ENCODE measurements around the gene CTNNA2.

CTNNA2 gene

DNA sequence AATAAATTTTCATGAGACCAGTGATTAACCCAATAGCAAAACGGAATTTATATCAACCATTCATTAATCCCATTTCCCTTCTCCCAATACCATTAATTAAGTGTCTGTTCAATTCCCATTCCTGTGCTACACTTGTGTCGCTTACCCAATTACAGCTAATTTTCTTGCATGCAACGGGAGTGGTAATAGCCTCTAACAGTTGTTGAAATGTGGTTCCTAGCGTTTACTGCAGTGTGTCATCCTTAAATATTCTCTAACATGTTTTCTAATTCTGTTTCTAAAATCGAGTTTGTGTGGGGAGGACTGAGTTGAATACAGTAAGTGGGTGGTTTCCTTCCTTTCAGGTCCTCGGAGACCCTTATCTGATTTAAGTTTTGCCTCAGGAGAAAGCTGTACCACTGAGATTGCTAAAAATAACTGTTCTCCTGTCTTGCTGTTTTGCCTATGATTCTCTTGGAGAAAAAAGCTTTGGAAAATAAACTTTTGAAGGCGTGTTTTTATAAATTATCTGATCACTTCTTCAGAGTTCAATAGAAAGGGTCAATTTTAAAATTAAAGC is 851.0 kb downstream of the CTNNA2 start:
- no peak for DNase-seq (ENCODE audit: extremely low read depth, low read depth)
- TF ChIP-seq, protein P1, sequence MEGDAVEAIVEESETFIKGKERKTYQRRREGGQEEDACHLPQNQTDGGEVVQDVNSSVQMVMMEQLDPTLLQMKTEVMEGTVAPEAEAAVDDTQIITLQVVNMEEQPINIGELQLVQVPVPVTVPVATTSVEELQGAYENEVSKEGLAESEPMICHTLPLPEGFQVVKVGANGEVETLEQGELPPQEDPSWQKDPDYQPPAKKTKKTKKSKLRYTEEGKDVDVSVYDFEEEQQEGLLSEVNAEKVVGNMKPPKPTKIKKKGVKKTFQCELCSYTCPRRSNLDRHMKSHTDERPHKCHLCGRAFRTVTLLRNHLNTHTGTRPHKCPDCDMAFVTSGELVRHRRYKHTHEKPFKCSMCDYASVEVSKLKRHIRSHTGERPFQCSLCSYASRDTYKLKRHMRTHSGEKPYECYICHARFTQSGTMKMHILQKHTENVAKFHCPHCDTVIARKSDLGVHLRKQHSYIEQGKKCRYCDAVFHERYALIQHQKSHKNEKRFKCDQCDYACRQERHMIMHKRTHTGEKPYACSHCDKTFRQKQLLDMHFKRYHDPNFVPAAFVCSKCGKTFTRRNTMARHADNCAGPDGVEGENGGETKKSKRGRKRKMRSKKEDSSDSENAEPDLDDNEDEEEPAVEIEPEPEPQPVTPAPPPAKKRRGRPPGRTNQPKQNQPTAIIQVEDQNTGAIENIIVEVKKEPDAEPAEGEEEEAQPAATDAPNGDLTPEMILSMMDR (IDR thresholded peaks at IDR 0.05; ENCODE audit: low read depth, low read length) = no peak

DNA sequence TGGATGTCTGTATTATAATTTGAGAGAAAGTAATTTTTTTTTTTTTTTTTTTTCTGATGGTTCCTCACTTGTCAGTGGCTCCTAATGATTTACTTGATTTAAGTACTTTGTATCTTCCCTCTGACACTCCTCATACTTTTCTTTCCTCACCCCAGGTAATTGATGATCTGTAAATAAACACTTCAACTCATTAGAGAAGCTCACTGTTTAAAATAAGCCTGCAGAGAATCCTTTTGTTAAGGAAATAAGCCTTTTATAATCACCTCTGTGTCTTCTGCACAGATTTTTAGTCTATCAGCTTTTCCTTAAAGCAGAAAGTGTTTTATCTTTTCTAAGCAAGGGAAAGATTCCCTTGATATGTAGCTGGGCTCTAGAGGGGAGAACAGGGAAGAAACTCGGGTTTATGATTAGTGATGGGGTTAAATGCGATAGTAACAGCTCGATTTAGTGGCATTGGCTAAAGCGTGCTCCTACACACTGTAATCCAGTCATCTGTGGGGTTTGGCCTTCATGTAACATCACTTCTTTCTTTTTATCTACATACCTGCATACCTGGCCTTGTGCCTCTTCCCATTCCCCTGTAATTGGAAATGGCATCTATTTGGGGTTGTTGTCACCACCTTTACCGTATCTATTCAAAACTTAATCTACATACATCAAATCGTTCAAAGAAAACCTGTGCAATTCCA is 851.8 kb downstream of the CTNNA2 start:
- TF ChIP-seq, protein P1 (IDR thresholded peaks at IDR 0.05; ENCODE audit: low read depth, low read length) = no peak
- DNase-seq (ENCODE audit: extremely low read depth, low read depth) = no peak

DNA sequence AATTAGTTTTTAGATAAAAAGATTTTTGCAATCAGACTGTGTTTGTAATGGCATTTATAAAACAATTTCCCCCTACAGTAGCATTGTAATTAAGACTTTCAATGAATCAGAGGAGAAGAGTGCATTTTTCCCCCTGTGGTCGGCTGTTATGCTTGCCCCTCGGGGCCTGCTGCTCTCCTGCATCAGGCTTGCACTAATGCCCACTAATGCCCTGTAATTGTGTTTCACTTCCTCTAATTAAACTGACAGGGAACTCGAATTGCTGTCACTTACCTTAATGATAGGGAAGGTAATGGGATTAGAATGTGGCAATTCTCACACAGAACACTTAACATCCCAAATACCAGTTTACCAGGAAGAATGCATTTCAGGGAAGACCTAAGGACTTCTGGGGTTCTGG is 852.9 kb downstream of the CTNNA2 start:
- TF ChIP-seq, protein P1 (IDR thresholded peaks at IDR 0.05; ENCODE audit: low read depth, low read length) = no peak
- no peak for DNase-seq (ENCODE audit: extremely low read depth, low read depth)

DNA sequence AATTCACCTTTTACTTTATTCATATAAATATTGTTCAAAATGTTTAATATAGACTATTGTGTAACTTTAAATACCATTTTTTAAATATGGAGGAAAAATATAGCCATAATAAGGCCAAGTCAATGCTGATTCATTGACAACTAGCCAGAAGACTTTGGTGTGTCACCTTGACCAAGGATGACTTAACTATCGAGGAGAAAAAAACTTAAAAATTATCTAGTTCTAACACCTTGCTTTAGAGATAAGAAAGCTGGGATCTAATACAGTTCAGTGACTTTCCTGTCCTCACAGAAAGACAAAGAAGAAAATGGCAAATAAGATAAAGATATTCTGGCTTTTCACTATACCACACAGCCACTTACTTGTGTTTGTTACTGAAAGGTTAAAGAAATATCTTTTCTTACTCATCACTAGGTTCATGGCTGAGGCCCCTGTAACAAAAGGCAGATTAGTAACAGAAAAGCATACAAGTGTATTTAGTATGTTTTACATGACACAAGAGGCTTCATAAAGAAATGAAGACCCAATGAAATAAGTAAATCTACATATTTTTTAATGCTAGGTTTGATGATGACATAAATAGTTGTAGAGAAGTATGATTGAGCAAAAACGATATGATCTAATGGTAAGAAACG is 857.6 kb downstream of the CTNNA2 start:
- DNase-seq (ENCODE audit: extremely low read depth, low read depth) = no peak
- TF ChIP-seq, protein P1 (IDR thresholded peaks at IDR 0.05; ENCODE audit: low read depth, low read length) = no peak

DNA sequence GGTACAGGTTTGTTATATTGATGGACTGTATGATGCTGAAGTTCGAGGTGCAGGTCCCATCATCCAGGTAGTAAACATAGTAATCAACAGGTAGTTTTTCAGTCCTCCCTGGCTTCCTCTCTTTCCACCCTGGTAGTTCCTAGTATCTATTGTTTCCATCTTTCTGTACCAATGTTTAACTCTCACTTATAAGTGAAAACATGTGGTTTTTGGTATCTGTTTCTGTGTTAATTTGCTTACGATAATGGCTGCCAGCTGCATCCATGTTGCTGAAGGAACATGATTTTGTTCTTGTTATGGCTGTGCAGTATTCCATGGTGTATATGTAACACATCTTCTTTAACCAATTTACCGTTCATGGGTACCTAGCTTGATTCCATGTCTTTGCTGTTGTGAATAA is 861.3 kb downstream of the CTNNA2 start:
- TF ChIP-seq, protein P1 (IDR thresholded peaks at IDR 0.05; ENCODE audit: low read depth, low read length) = no peak
- no peak for DNase-seq (ENCODE audit: extremely low read depth, low read depth)

DNA sequence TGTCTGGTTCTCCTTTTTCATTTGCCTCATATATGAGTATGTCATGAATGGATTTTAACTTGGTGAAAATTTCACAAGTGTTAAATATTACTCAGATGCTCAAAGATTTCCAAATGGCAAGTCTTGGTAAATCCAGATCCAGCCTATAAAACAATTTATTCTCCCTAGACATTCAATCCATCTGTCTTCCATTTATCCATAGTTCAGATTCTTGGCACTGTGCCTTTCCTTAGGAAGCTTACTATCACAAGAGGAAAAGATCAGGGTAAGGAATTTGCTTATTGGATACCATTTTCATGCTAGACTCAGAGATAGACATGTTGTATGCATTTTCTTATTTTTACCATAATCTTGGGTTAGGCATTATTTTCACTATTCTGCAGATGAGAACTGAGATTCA is 864.2 kb downstream of the CTNNA2 start:
- TF ChIP-seq, protein P1 (IDR thresholded peaks at IDR 0.05; ENCODE audit: low read depth, low read length) = no peak
- no peak for DNase-seq (ENCODE audit: extremely low read depth, low read depth)

DNA sequence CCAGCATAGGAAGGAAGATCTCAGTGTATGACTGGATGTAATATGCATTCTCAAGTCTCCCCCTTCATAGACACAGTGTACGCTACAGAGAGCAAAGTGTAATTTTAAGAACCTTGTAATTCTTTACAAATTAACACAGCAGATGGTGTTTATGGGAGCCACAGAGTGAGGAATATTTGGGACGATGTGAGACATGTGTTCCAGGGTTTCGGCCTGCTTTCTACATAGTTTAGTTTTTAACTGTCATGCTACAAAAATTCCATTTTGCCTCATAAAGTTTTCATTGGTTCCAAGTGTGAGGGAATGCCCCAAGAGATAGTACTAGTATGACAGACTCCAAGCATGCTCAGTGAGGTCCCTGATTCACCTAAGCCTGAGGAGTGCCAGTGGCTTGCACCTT is 867.9 kb downstream of the CTNNA2 start:
- no peak for DNase-seq (ENCODE audit: extremely low read depth, low read depth)
- TF ChIP-seq, protein P1 (IDR thresholded peaks at IDR 0.05; ENCODE audit: low read depth, low read length) = no peak
